Measurements from ENCODE around the gene ALPL.
A peak's percentile ranks its signal among the peaks of the same experiment; 100 is the strongest.

The ALPL gene

GRCh38 chr1:21604208-21604957 lies 95.2 kb downstream of the ALPL start:
- no peak for ATAC-seq

- no peak for ATAC-seq
These were observed 95.9 kb downstream of the ALPL start for GRCh38 chr1:21605012-21605715.

- no peak for ATAC-seq
These were observed 96.9 kb downstream of the ALPL start for GRCh38 chr1:21605964-21606705.

GRCh38 chr1:21607549-21608529 lies 98.6 kb downstream of the ALPL start:
- peak; percentile 73 to 86 for ATAC-seq

GRCh38 chr1:21608798-21609197 lies 99.6 kb downstream of the ALPL start:
- ATAC-seq, result no peak

GRCh38 chr1:21610027-21610426 lies 100.8 kb downstream of the ALPL start:
- ATAC-seq, result no peak

GRCh38 chr1:21610989-21611785 lies 102.0 kb downstream of the ALPL start:
- no peak for ATAC-seq

GRCh38 chr1:21612057-21612456 lies 102.8 kb downstream of the ALPL start:
- no peak for ATAC-seq

- no peak for ATAC-seq
These were observed 104.0 kb downstream of the ALPL start for GRCh38 chr1:21613072-21613867.

GRCh38 chr1:21614419-21615115 lies 105.3 kb downstream of the ALPL start:
- ATAC-seq, result no peak

- ATAC-seq, result no peak
These were observed 107.1 kb downstream of the ALPL start for GRCh38 chr1:21616372-21616771.

GRCh38 chr1:21617126-21617738 lies 108.0 kb downstream of the ALPL start:
- no peak for ATAC-seq

GRCh38 chr1:21618059-21618458 lies 108.8 kb downstream of the ALPL start:
- no peak for ATAC-seq

GRCh38 chr1:21618561-21619374 lies 109.5 kb downstream of the ALPL start:
- no peak for ATAC-seq

GRCh38 chr1:21619375-21619947 lies 110.2 kb downstream of the ALPL start:
- ATAC-seq, result peak in 1 of 2 donors; percentile 4

- no peak for ATAC-seq
These were observed 110.8 kb downstream of the ALPL start for GRCh38 chr1:21620011-21620410.

GRCh38 chr1:21620496-21620895 lies 111.3 kb downstream of the ALPL start:
- no peak for ATAC-seq

- no peak for ATAC-seq
These were observed 111.8 kb downstream of the ALPL start for GRCh38 chr1:21621051-21621450.
